CD14-positive monocyte (primary cell): Measurements from ENCODE around the gene SLC37A4. TPM values are rescaled to one million over a fixed set of nuclear protein-coding genes. Genes with fewer than 3 reads are reported as not detected.

Experiments
- DNase-seq, 3 donors: peaks; one replicate each; pipeline ENCODE4 v3.0.0-alpha.2; 2011 to 2022
- H2AFZ ChIP-seq: 2 replicates; pipeline ENCODE4 v1.6.0; 2012; ENCODE audit warnings: mild to moderate bottlenecking, low read depth, low read length, inconsistent platforms; ENCODE audit not compliant: insufficient read depth, poor library complexity, severe bottlenecking
- H3K27ac ChIP-seq, 2 donors: 1 replicate in 1 of 2; 2 replicates in 1 of 2; pipeline ENCODE4 v1.5.1; 2012 to 2013; ENCODE audit warnings: low read length in 2 of 2, control low read depth in 1 of 2, inconsistent platforms in 1 of 2, low read depth in 1 of 2, mild to moderate bottlenecking in 1 of 2
- H3K27me3 ChIP-seq, 2 donors: one replicate each; pipeline versions ENCODE4 v1.6.0 to v1.6.1; 2011 to 2013; ENCODE audit warnings: low read length in 2 of 2; ENCODE audit not compliant: control insufficient read depth in 2 of 2, insufficient read depth in 2 of 2
- H3K36me3 ChIP-seq, 2 donors: replicated peaks in 1 of 2; 1 replicate in 1 of 2; 2 replicates in 1 of 2; pipeline versions ENCODE4 v1.5.1 to v1.6.1; 2012 to 2013; ENCODE audit warnings: low read length in 2 of 2, control low read depth in 1 of 2, inconsistent platforms in 1 of 2, mild to moderate bottlenecking in 1 of 2; ENCODE audit not compliant: insufficient read depth in 2 of 2, control insufficient read depth in 1 of 2
- H3K4me1 ChIP-seq, 2 donors: 1 replicate in 1 of 2; 2 replicates in 1 of 2; pipeline versions ENCODE4 v1.5.1 to v1.6.1; 2012 to 2013; ENCODE audit warnings: low read length in 2 of 2, control low read depth in 1 of 2, inconsistent platforms in 1 of 2, mild to moderate bottlenecking in 1 of 2, moderate library complexity in 1 of 2; ENCODE audit not compliant: insufficient read depth in 2 of 2, control insufficient read depth in 1 of 2
- H3K4me2 ChIP-seq: replicated peaks from 2 replicates; pipeline ENCODE3; 2012; ENCODE audit warnings: low read length, moderate library complexity, mild to moderate bottlenecking; ENCODE audit not compliant: poor library complexity, severe bottlenecking; ENCODE audit errors: extremely low read depth
- H3K4me3 ChIP-seq, 3 experiments: fragments of 200-600 bp in 1 of 3; sonication (generic) in 1 of 3; replicated peaks in 1 of 3; 1 replicate in 2 of 3; 2 replicates in 1 of 3; pipeline ENCODE4 v1.5.1; 2011 to 2013; ENCODE audit warnings: low read length in 3 of 3, mild to moderate bottlenecking in 3 of 3, control low read depth in 2 of 3, low read depth in 2 of 3, inconsistent platforms in 1 of 3, moderate library complexity in 1 of 3
- H3K79me2 ChIP-seq: 2 replicates; pipeline ENCODE4 v1.6.0; 2012; ENCODE audit warnings: mild to moderate bottlenecking, control low read depth, inconsistent platforms, low read length, moderate library complexity; ENCODE audit not compliant: insufficient read depth
- H3K9ac ChIP-seq: 2 replicates; pipeline ENCODE4 v1.6.0; 2017; ENCODE audit warnings: low read length, mild to moderate bottlenecking; ENCODE audit not compliant: insufficient read depth, poor library complexity, severe bottlenecking
- H3K9me3 ChIP-seq, 2 donors: replicated peaks in 1 of 2; 1 replicate in 1 of 2; 2 replicates in 1 of 2; pipeline versions ENCODE4 v1.5.1 to v1.6.1; 2012 to 2013; ENCODE audit warnings: low read length in 2 of 2, control low read depth in 1 of 2; ENCODE audit not compliant: control insufficient read depth in 1 of 2, insufficient read depth in 1 of 2
- H4K20me1 ChIP-seq: 2 replicates; pipeline ENCODE4 v1.6.0; 2012; ENCODE audit warnings: mild to moderate bottlenecking, low read length, control low read depth, moderate library complexity; ENCODE audit not compliant: insufficient read depth
- H3K27ac Mint-ChIP-seq, 7 donors: one replicate each; pipeline ENCODE4 v1.8.0; 2020; ENCODE audit warnings: mild to moderate bottlenecking in 7 of 7, mixed read lengths in 7 of 7, moderate library complexity in 6 of 7, inconsistent platforms in 2 of 7
- H3K27me3 Mint-ChIP-seq, 3 donors: one replicate each; pipeline ENCODE4 v1.8.0; 2021 to 2022; ENCODE audit warnings: low read depth in 3 of 3, mild to moderate bottlenecking in 3 of 3, mixed read lengths in 3 of 3, moderate library complexity in 3 of 3, inconsistent platforms in 1 of 3
- H3K36me3 Mint-ChIP-seq, 2 donors: one replicate each; pipeline ENCODE4 v1.8.0; 2020; ENCODE audit warnings: mixed read lengths in 2 of 2, inconsistent platforms in 1 of 2, mild to moderate bottlenecking in 1 of 2
- H3K4me1 Mint-ChIP-seq: one replicate; pipeline ENCODE4 v1.8.0; 2020; ENCODE audit warnings: mild to moderate bottlenecking, mixed read lengths
- H3K4me3 Mint-ChIP-seq, 2 donors: one replicate each; pipeline ENCODE4 v1.8.0; 2020; ENCODE audit warnings: mild to moderate bottlenecking in 2 of 2, mixed read lengths in 2 of 2, moderate library complexity in 1 of 2
- H3K9me3 Mint-ChIP-seq, 7 donors: one replicate each; pipeline ENCODE4 v1.8.0; 2020 to 2022; ENCODE audit warnings: mixed read lengths in 7 of 7, mild to moderate bottlenecking in 6 of 7, moderate library complexity in 6 of 7, inconsistent platforms in 2 of 7
- WGBS: methylation state at CpG from one replicate; pipeline ENCODE4 v1.1.5; 2013; ENCODE audit warnings: missing lambda C conversion rate; ENCODE audit not compliant: insufficient coverage; 5-methylcytosine and 5-hydroxymethylcytosine counted together
- intact Hi-C, 2 donors: fragments of 100-400 bp; cut with micrococcal nuclease; formaldehyde crosslinking; loops; one replicate each; pipeline versions ENCODE4 v1.15.0 to v1.15.1; 2023
- polyA plus RNA-seq, 3 donors: library from polyadenylated mRNA; depleted of rRNA in 1 of 3; unstranded in 2 of 3; stranded (reverse) in 1 of 3; fragments of 300-500 nt in 2 of 3; fragments of >200 nt in 1 of 3; fragmentation: Illumina TruSeq in 2 of 3; gene quantifications; 1 replicate in 2 of 3; 2 replicates in 1 of 3; pipeline ENCODE4 v1.2.3, GENCODE V29; 2012 to 2021
- small RNA-seq: library from RNA; depleted of rRNA; stranded (forward); fragments of <200 nt; gene quantifications from one replicate; pipeline ENCODE3, GENCODE V24; 2012; ENCODE audit warnings: low read depth; ENCODE audit not compliant: insufficient read length
- TF ChIP-seq, protein P1 (sequence below): fragments of 200-600 bp; IDR thresholded peaks from one replicate; pipeline ENCODE4 v1.8.0; 2022; ENCODE audit warnings: antibody characterized with exemption, mild to moderate bottlenecking

Gene SLC37A4
- polyA plus RNA-seq, 3 donors, result 5.9 to 8.0 (median 7.2) TPM

DNA sequence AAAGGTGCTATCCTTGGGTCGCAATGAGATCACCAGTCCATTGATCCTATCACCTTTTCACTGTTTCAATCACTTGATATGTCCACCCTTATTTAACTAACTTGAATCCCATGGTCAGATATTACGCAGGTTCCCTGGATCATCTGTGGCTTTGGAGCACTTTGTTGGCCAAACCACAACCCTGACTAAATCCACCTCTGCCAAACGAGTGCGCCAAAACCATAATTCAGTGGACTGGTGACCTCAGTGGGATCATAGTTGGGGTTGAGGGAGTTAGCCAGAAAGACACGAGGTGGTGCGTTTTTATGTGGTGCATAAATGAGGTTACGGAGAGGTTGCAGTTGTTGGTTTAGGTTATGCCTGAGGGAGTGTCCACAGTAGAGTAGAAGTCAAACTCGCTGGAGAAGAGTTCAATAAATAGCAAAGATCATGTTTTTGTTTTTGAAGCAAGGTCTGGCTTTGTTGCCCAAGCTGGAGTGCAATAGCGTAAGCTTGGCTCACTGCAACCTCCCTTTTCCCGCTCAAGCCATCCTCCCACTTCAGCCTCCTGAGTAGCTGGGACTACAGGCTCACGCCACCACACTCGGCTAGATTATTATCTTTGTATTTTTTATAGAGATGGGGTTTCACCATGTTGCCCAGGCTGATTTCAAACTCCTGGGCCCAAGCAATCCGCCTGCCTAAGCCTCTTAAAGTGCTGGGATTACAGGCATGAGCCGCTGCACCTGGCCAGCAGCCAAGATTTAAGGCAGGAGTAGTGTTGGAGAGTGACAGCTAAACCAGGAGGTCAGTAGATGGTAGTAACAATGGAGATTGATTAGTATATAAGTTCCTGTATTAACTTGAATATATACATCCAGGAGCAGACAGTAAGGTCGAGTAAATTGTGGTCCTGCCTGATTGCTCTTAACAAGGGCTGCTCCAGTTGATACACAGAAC lies 54.6 kb downstream of the SLC37A4 start:
- Histone ChIP-seq H3K4me1 (peaks cover 16 to 19% of the 10 kb centered on the region in 2 donors), H3K9ac (no peak overlapping the region), H3K9me3 (peaks cover 0 to 3% of the 10 kb centered on the region in 2 donors), H3K36me3 (no peaks in the 10 kb centered on the region), H2AFZ (no peak overlapping the region), H3K27me3 (no peaks in the 10 kb centered on the region), H3K4me3 (no peak overlapping the region), H3K79me2 (no peaks in the 10 kb centered on the region), H3K4me2 (no peak overlapping the region), H3K27ac (no peak overlapping the region), H4K20me1 (no peaks in the 10 kb centered on the region)
- Mint-ChIP-seq H3K4me1 (peaks cover 16% of the 10 kb centered on the region), H3K9me3 (peaks cover 0 to 13% (median 0%) of the 10 kb centered on the region in 7 donors), H3K27me3 (peaks cover 17 to 29% (median 17%) of the 10 kb centered on the region in 3 donors), H3K27ac (no peak overlapping the region), H3K36me3 (no peaks in the 10 kb centered on the region), H3K4me3 (no peak overlapping the region)
- no peak for DNase-seq
- intact Hi-C loops, result no loop called here
- 97% methylated on average over 9 of the region's 15 CpGs for WGBS
- TF ChIP-seq, protein P1, sequence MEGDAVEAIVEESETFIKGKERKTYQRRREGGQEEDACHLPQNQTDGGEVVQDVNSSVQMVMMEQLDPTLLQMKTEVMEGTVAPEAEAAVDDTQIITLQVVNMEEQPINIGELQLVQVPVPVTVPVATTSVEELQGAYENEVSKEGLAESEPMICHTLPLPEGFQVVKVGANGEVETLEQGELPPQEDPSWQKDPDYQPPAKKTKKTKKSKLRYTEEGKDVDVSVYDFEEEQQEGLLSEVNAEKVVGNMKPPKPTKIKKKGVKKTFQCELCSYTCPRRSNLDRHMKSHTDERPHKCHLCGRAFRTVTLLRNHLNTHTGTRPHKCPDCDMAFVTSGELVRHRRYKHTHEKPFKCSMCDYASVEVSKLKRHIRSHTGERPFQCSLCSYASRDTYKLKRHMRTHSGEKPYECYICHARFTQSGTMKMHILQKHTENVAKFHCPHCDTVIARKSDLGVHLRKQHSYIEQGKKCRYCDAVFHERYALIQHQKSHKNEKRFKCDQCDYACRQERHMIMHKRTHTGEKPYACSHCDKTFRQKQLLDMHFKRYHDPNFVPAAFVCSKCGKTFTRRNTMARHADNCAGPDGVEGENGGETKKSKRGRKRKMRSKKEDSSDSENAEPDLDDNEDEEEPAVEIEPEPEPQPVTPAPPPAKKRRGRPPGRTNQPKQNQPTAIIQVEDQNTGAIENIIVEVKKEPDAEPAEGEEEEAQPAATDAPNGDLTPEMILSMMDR, result no peak

Small RNA genes within 50 kb of the gene (small RNA-seq; reads per million reads assigned to genes)
- gene AP003392.2 (not detected), gene RF00017 (not detected), gene RF00019 (not detected)

Other genes with a start within 250 kb of the SLC37A4 start
- 10 to 100 TPM; 17.8 to 31.9 (median 28.0) TPM for gene DDX6, start 239.7 kb downstream of the SLC37A4 start, polyA plus RNA-seq
- gene CXCR5, start 147.0 kb downstream of the SLC37A4 start, polyA plus RNA-seq, result under 1 TPM; 0.08 to 0.31 (median 0.09) TPM
- gene BCL9L, start 105.0 kb downstream of the SLC37A4 start, polyA plus RNA-seq, result 1 to 10 TPM in 2 of 3 donors, under 1 TPM in 1; 0.11 to 6.8 (median 1.8) TPM
- not detected for gene UPK2, start 74.6 kb downstream of the SLC37A4 start, polyA plus RNA-seq
- not detected for gene FOXR1, start 59.1 kb downstream of the SLC37A4 start, polyA plus RNA-seq
- gene CENATAC, start 32.7 kb downstream of the SLC37A4 start, polyA plus RNA-seq, result 10 to 100 TPM in 1 of 3 donors, 1 to 10 TPM in 2; 2.7 to 47.8 (median 4.1) TPM
- 1,000 to 10,000 TPM; 1,137 to 1,336 (median 1,264) TPM for gene RPS25, start 12.5 kb downstream of the SLC37A4 start, polyA plus RNA-seq
- 10 to 100 TPM; 46.9 to 54.5 (median 50.0) TPM for gene TRAPPC4, start 12.1 kb downstream of the SLC37A4 start, polyA plus RNA-seq
- 10 to 100 TPM in 1 of 3 donors, 1 to 10 TPM in 2; 8.4 to 34.9 (median 8.6) TPM for gene HYOU1, start 26.3 kb upstream of the SLC37A4 start, polyA plus RNA-seq
- gene VPS11, start 36.9 kb upstream of the SLC37A4 start, polyA plus RNA-seq, result 10 to 100 TPM; 28.6 to 56.6 (median 43.3) TPM
- gene HMBS, start 54.0 kb upstream of the SLC37A4 start, polyA plus RNA-seq, result 10 to 100 TPM; 21.1 to 26.4 (median 25.2) TPM
- gene DPAGT1, start 71.0 kb upstream of the SLC37A4 start, polyA plus RNA-seq, result 10 to 100 TPM; 37.0 to 54.2 (median 39.7) TPM
- 10 to 100 TPM in 1 of 3 donors, 1 to 10 TPM in 2; 3.8 to 60.2 (median 6.4) TPM for gene C2CD2L, start 76.5 kb upstream of the SLC37A4 start, polyA plus RNA-seq
- gene HINFP, start 90.7 kb upstream of the SLC37A4 start, polyA plus RNA-seq, result 10 to 100 TPM in 1 of 3 donors, 1 to 10 TPM in 2; 8.0 to 43.0 (median 8.6) TPM
- under 1 TPM in 1 of 3 donors, not detected in 2; 0.04 TPM for gene ABCG4, start 118.2 kb upstream of the SLC37A4 start, polyA plus RNA-seq
- 10 to 100 TPM; 13.7 to 15.5 (median 14.2) TPM for gene NLRX1, start 137.8 kb upstream of the SLC37A4 start, polyA plus RNA-seq
- gene NHERF4, start 154.6 kb upstream of the SLC37A4 start, polyA plus RNA-seq, result under 1 TPM in 2 of 3 donors, not detected in 1; 0.09 to 0.47 TPM
- 10 to 100 TPM in 2 of 3 donors, 1 to 10 TPM in 1; 7.6 to 24.0 (median 23.1) TPM for gene CBL, start 175.5 kb upstream of the SLC37A4 start, polyA plus RNA-seq